Left cardiac atrium (tissue), 4 donors: ENCODE results near the gene USP24. TPM values are rescaled to one million over a fixed set of nuclear protein-coding genes. Genes with fewer than 3 reads are reported as not detected.

ENCODE experiments used
- ATAC-seq, 2 donors: fragments of 200-7000 bp; cut with Tn5 transposase; one replicate each; pipeline ENCODE4 v1.9.1; 2020; ENCODE audit warnings: mild to moderate bottlenecking in 2 of 2, moderate library complexity in 2 of 2
- DNase-seq: peaks from one replicate; pipeline ENCODE4 v3.0.0-alpha.2; 2020
- intact Hi-C, 2 donors: fragments of 100-400 bp; cut with DNase I; formaldehyde crosslinking; loops; one replicate each; pipeline versions ENCODE4 v1.14.1 to v1.15.1; 2022 to 2023
- long read RNA-seq: library from polyadenylated mRNA; unstranded; transcript quantifications from one replicate; pipeline ENCODE4 v2.0.0, GENCODE V29; 2021
- total RNA-seq, 2 donors: library from RNA; stranded (reverse); fragmentation: NEBNext Ultra II Directional; extraction: Animal tissue kit (Norgen Biotek cat#: 25700); gene quantifications; one replicate each; pipeline ENCODE4 v1.2.1, GENCODE V29; 2021
- donor health status: DM: no; HTN: yes; CAD: no.
- donor health status: DM: no; HTN: yes; CAD: no; lungs with severe emphysema.
- donor health status: DM: yes; HTN: yes; CAD: no.
- donor health status: Dilated cardiomyopathy.

Gene USP24
- 10 to 100 TPM; 31.8 to 33.6 TPM for total RNA-seq
- long read RNA-seq, partial matches to known transcripts = 2 of 2 reads
- long read RNA-seq, other reads (novel, unspliced or antisense) = 0 of 2 reads

- DNase-seq = peak; percentile 83
- ATAC-seq = peak; percentile 93 to 96
- intact Hi-C loops = loop anchor here (5.0 to 10.0 kb wide), 3 partner anchors 51 to 62 kb away; no protein-coding TSS in a partner anchor
Observed at GRCh38 chr1:55215194-55216021, at the start of gene USP24. Gene USP24, minus strand, starts transcription at chr1:55215364. Its CDS starts 251 bp downstream, at chr1:55215113.

DNA sequence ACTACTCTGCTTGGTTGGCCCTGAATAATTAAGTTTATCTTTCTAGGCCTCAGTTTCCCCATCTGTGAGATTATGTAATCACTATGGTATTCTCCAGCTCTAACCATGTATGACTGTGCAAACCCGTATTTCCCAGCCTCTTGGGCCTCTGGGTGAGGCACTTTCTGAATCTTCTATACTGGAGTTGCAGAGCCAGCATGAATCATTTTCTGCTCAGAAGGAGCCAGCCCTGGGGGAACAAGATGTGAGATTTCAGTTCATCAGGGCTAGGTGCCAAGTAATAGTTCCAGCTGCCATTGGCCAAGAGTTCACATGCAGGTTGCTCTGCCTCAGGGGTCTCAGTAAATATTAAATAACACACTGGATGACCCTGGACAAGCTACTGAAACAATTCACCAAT is 47.7 kb upstream of the USP24 start:
- ATAC-seq = no peak
- intact Hi-C loops = no loop called here
- DNase-seq = no peak

GRCh38 chr1:55259911-55260609 is 44.9 kb upstream of the USP24 start:
- DNase-seq = no peak
- intact Hi-C loops = no loop called here
- no peak for ATAC-seq

- intact Hi-C loops = no loop called here
- DNase-seq (no peak), ATAC-seq (no peak)
Observed at GRCh38 chr1:55257958-55258357, 42.8 kb upstream of the USP24 start.

DNA sequence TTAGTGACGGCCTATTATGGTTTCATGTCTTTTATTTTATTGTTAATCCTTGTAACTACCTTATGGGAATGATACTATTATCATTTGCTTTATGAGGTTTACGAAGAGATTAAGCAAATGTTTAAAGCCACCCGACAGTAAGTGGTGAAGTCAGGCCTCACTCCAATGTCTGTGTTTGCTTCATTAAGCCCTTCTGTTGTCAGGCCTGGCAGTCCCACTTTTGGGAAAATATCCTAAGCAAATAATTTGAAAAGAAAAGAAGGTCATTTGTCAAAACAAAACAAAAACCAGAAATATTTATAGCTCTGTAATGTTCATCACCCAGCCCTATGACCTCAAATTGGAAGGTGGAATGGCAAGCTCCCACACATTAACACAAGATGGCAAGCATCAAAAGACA is 40.7 kb upstream of the USP24 start:
- no peak for ATAC-seq
- DNase-seq = no peak
- intact Hi-C loops = no loop called here

- ATAC-seq (peak; percentile 37 to 62), DNase-seq (peak; percentile 20)
- intact Hi-C loops = no loop called here
Observed at GRCh38 chr1:55252942-55253589, 37.9 kb upstream of the USP24 start.

GRCh38 chr1:55250399-55251075 is 35.4 kb upstream of the USP24 start:
- intact Hi-C loops = no loop called here

GRCh38 chr1:55249646-55250398 is 34.7 kb upstream of the USP24 start:
- no peak for ATAC-seq
- no peak for DNase-seq
- intact Hi-C loops = no loop called here

More at GRCh38 chr1:55250399-55251075, 35.4 kb upstream of the USP24 start:
- peak; percentile 35 to 45 for ATAC-seq
- no peak for DNase-seq

DNA sequence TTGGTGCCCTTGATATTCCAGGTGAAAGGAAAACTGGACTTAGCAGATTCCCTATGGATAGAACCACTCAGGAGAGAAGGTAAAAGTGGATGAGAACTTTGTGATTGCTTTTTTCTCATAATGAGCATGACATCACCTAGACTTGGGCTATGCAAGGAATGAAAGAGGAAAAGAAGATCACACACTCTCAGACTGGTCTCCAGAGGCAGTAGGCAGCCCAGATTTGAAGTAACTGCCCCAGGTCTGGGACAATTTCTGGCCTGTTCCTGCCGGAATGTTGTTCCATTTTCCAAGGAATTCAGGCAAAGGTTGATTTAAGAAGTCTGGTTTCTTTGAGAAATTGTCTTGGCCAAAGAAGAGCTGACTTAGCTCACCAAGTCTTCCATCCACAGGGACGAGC is 31.7 kb upstream of the USP24 start:
- ATAC-seq (no peak), DNase-seq (no peak)
- intact Hi-C loops = no loop called here

- DNase-seq = no peak
Observed at GRCh38 chr1:55246331-55246730, 31.2 kb upstream of the USP24 start.

GRCh38 chr1:55245781-55246180 is 30.6 kb upstream of the USP24 start:
- ATAC-seq = no peak
- no peak for DNase-seq
- intact Hi-C loops = no loop called here

More at GRCh38 chr1:55246331-55246730, 31.2 kb upstream of the USP24 start:
- no peak for ATAC-seq
- intact Hi-C loops = no loop called here

DNA sequence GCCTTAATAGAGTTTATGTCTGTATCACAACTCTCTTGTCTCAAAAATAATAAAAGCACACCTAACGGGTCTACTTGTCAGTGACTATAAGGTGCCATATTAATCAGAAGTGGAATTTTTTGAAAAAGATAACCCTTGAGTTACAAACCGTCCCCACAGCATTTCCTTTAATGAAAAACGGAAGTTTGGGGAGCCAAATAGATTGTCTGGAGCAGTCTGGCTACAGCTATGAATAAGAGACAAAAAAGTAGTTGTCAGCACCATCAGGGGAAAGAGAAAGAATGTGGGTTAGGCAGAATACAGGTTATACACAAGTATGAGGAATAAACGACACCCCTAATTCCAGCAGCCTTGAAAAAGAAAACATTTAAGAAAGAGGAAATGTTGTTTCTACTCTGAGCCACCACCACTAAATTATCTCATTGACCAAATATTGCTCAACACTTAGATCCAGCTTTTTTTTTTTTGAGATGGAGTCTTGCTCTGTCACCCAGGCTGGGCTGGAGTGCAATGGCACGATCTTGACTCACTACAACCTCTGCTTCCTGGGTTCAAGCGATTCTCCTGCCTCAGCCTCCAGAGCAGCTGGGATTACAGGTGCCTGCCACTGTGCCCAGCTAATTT is 29.4 kb upstream of the USP24 start:
- intact Hi-C loops = no loop called here
- ATAC-seq (peak in 1 of 2 donors; percentile 78), DNase-seq (no peak)

DNA sequence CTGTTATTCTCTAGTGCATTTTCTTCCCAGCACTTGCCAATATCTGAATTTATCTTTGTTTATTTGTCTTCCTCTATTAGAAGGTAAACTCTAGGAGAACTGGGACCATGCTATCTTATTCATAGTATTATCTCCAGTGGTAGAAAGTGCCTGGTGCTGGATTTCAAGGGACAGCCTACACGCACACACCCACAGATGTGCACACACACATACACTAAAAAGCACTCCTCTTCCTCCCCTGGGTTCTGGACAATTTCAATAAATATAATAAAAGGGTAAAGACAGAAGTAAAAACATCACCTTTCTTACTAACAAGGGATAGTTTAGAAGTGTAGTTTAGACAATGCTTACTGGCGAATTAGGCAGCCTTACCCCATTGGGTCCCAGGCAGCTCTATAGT is 28.5 kb upstream of the USP24 start:
- DNase-seq (no peak), ATAC-seq (no peak)
- intact Hi-C loops = loop anchor here in 1 of 2 donors (2.0 kb wide), 1 partner anchor 45 kb away; no protein-coding TSS in a partner anchor

DNA sequence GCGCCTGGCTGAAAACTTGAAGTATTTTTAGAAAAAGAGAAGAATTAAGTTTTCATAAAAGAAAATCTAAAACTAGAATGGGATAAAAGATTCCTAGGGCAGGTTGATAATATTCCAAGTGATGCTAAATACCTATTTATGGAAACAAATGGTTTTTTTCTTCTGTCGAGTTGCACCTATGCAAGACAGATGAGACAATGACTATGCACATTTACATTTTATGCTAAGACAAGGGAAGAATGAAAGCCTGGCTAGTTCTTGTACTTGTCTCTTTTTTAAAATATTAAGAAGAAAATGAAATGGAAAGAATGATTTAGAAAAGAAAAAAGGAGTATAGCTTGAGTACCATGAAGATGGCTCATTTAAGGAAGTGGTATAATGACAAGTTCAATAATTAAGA is 24.4 kb upstream of the USP24 start:
- ATAC-seq (no peak), DNase-seq (no peak)
- intact Hi-C loops = no loop called here

- ATAC-seq = no peak
- intact Hi-C loops = no loop called here
Observed at GRCh38 chr1:55235722-55236121, 20.6 kb upstream of the USP24 start.

GRCh38 chr1:55234016-55234415 is 18.9 kb upstream of the USP24 start:
- intact Hi-C loops = no loop called here
- ATAC-seq = no peak
- DNase-seq = no peak

More at GRCh38 chr1:55235722-55236121, 20.6 kb upstream of the USP24 start:
- no peak for DNase-seq

- ATAC-seq = no peak
Observed at GRCh38 chr1:55233145-55233777, 18.1 kb upstream of the USP24 start.

More at GRCh38 chr1:55233145-55233777, 18.1 kb upstream of the USP24 start:
- DNase-seq = no peak
- intact Hi-C loops = no loop called here
